ENCODE measurements around the gene MIER2. TPM values are rescaled to one million over a fixed set of nuclear protein-coding genes. Genes with fewer than 3 reads are reported as not detected.

Gene MIER2
- total and polyA plus RNA-seq, 10 donors = 19.2 to 66.5 (median 30.7) TPM

- no peak for DNase-seq
- intact Hi-C loops (cut with DNase I; ENCODE audit: low total_unique reads) = no loop called here
- H3K9me3 ChIP-seq = peaks cover 0 to 40% (median 30%) of the 10 kb centered on the region in 8 donors
- no peak overlapping the region for H3K27ac ChIP-seq
- WGBS, 5 donors = 90 to 96% (median 93%) methylated on average over 13 to 15 of the region's 15 CpGs
- peaks cover 18 to 99% (median 75%) of the 10 kb centered on the region in 6 donors for H3K36me3 ChIP-seq
- H3K4me1 ChIP-seq = no peaks in the 10 kb centered on the region
- H3K27me3 ChIP-seq (replicated peaks in 1 of 7) = no peaks in the 10 kb centered on the region
- no peak overlapping the region for H3K4me3 ChIP-seq
- TF ChIP-seq POLR2A (IDR thresholded peaks at IDR 0.05) = no peak
Measured at GRCh38 chr19:326871-327270, 17.7 kb downstream of the MIER2 start.

- TF ChIP-seq POLR2A (IDR thresholded peaks at IDR 0.05) (no peak), POLR2AphosphoS5 (IDR thresholded peaks at IDR 0.05) (no peak)
- TF ChIP-seq, protein P1, sequence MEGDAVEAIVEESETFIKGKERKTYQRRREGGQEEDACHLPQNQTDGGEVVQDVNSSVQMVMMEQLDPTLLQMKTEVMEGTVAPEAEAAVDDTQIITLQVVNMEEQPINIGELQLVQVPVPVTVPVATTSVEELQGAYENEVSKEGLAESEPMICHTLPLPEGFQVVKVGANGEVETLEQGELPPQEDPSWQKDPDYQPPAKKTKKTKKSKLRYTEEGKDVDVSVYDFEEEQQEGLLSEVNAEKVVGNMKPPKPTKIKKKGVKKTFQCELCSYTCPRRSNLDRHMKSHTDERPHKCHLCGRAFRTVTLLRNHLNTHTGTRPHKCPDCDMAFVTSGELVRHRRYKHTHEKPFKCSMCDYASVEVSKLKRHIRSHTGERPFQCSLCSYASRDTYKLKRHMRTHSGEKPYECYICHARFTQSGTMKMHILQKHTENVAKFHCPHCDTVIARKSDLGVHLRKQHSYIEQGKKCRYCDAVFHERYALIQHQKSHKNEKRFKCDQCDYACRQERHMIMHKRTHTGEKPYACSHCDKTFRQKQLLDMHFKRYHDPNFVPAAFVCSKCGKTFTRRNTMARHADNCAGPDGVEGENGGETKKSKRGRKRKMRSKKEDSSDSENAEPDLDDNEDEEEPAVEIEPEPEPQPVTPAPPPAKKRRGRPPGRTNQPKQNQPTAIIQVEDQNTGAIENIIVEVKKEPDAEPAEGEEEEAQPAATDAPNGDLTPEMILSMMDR (IDR thresholded peaks at IDR 0.05 in 8 of 11, conservative IDR thresholded peaks at IDR 0.05 in 3 of 11) = no peak
- H3K36me3 ChIP-seq = peaks cover 17 to 99% (median 74%) of the 10 kb centered on the region in 6 donors
- no peak overlapping the region for H3K27ac ChIP-seq
- peaks cover 0 to 34% (median 28%) of the 10 kb centered on the region in 8 donors for H3K9me3 ChIP-seq
- 88 to 97% (median 96%) methylated on average over 29 to 33 of the region's 33 CpGs for WGBS, 5 donors
- intact Hi-C loops (cut with DNase I; ENCODE audit: low total_unique reads) = no loop called here
- no peaks in the 10 kb centered on the region for H3K27me3 ChIP-seq (replicated peaks in 1 of 7)
- H3K4me3 ChIP-seq = no peak overlapping the region
- H3K4me1 ChIP-seq = no peaks in the 10 kb centered on the region
- DNase-seq = no peak
Measured at GRCh38 chr19:325937-326565, 18.5 kb downstream of the MIER2 start.

GRCh38 chr19:325173-325936 is 19.2 kb downstream of the MIER2 start:
- H3K27ac ChIP-seq = no peak overlapping the region
- no peak for DNase-seq

DNA sequence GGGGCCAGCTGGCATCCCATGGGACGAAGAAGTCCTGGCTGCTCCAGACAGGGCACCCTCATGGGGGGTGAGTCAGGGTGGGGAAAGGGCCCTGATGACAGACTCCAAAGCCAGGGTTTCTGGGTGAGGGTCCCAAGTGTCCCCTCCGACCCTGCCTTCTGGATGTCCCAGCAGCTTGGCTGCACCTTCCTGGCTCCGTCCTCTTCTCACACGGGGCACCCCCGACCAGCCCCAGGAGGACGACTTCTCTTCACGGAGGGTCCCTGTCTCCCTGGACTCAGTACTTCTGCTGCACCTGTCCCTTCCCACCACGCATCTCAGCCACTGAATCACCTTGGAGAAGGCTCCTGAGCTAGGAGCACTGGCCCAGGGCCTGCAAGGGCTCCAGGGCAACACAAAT is 19.9 kb downstream of the MIER2 start:
- no peak for TF ChIP-seq POLR2A (IDR thresholded peaks at IDR 0.05)
- no peak for TF ChIP-seq POLR2AphosphoS5 (IDR thresholded peaks at IDR 0.05)
- TF ChIP-seq, protein P1 (IDR thresholded peaks at IDR 0.05 in 8 of 11, conservative IDR thresholded peaks at IDR 0.05 in 3 of 11) = no peak
- Histone ChIP-seq H3K9me3 (peaks cover 0 to 30% (median 19%) of the 10 kb centered on the region in 8 donors), H3K36me3 (peaks cover 13 to 99% (median 65%) of the 10 kb centered on the region in 6 donors), H3K4me3 (no peak overlapping the region), H3K4me1 (no peaks in the 10 kb centered on the region), H3K27me3 (replicated peaks in 1 of 7) (no peaks in the 10 kb centered on the region), H3K27ac (no peak overlapping the region)
- 96 to 97% (median 97%) methylated on average over 7 to 8 of the region's 8 CpGs for WGBS, 5 donors
- no peak for DNase-seq
- intact Hi-C loops (cut with DNase I; ENCODE audit: low total_unique reads) = no loop called here

More at GRCh38 chr19:325173-325936, 19.2 kb downstream of the MIER2 start:
- H3K36me3 ChIP-seq = peaks cover 13 to 99% (median 70%) of the 10 kb centered on the region in 6 donors
- no peaks in the 10 kb centered on the region for H3K4me1 ChIP-seq
- TF ChIP-seq, protein P1 (IDR thresholded peaks at IDR 0.05 in 8 of 11, conservative IDR thresholded peaks at IDR 0.05 in 3 of 11) = no peak
- TF ChIP-seq POLR2AphosphoS5 (IDR thresholded peaks at IDR 0.05) = peak in 1 of 3 donors; percentile 17
- WGBS, 5 donors = 88 to 95% (median 93%) methylated on average over 18 to 24 of the region's 24 CpGs
- peaks cover 0 to 32% (median 22%) of the 10 kb centered on the region in 8 donors for H3K9me3 ChIP-seq
- H3K27me3 ChIP-seq (replicated peaks in 1 of 7) = no peaks in the 10 kb centered on the region
- H3K4me3 ChIP-seq = no peak overlapping the region
- intact Hi-C loops (cut with DNase I; ENCODE audit: low total_unique reads) = no loop called here
